Measurements from ENCODE around the gene SSBP3.

The SSBP3 gene

DNA sequence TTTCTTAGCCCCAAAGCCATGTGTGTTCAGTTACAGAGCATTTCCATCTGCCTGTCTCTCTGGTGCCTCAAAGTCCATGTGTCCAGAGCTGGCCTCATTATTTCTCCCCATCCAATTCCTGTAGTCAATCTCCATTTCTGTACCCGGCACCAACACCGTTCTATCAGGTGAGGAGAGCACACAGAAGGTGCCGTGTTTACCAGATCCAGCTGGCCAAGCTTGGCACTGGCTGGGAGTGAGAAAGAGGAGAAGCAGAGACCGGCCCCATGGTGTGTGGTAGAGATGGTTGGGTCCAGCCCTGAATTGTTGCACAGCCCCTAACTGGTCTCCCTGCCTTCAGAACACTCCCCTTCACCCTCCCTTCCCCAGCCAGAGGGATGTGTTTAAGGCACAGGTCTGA, 7.5 kb upstream of the SSBP3 start:
- no peak for DNase-seq (ENCODE audit: low spot score)
- in situ Hi-C loops (cut with MboI; ENCODE audit: low pct_unique_long_range_greater_than_20kb, low sequenced_read_pairs, unreplicated experiment): loop anchor here (10.0 kb wide), 1 partner anchor 61 kb away; no protein-coding TSS in a partner anchor
- TF ChIP-seq, protein P1, sequence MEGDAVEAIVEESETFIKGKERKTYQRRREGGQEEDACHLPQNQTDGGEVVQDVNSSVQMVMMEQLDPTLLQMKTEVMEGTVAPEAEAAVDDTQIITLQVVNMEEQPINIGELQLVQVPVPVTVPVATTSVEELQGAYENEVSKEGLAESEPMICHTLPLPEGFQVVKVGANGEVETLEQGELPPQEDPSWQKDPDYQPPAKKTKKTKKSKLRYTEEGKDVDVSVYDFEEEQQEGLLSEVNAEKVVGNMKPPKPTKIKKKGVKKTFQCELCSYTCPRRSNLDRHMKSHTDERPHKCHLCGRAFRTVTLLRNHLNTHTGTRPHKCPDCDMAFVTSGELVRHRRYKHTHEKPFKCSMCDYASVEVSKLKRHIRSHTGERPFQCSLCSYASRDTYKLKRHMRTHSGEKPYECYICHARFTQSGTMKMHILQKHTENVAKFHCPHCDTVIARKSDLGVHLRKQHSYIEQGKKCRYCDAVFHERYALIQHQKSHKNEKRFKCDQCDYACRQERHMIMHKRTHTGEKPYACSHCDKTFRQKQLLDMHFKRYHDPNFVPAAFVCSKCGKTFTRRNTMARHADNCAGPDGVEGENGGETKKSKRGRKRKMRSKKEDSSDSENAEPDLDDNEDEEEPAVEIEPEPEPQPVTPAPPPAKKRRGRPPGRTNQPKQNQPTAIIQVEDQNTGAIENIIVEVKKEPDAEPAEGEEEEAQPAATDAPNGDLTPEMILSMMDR (IDR thresholded peaks at IDR 0.05; ENCODE audit: extremely low read depth, insufficient read depth, missing control alignments): no peak

DNA sequence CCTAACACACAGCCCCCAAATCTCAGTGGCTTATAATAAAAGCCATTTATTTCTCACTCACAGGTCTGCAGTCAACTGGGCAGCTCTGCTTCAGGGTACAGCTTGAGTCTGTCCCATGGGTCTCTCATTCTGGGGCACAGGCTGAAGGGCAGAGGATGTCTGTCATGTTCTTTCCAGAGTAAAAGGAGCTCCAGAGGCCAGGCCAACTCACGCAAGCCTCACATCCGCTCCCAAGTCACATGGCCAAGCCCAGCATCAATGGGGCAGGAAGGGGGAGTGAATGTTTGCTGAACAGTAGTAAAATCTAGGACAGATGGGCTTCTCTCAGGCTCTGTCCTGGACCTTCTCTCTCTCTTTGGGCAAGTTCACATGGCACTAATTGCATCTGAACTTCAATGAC, 7.1 kb upstream of the SSBP3 start:
- no peak for DNase-seq (ENCODE audit: low spot score)
- in situ Hi-C loops (cut with MboI; ENCODE audit: low pct_unique_long_range_greater_than_20kb, low sequenced_read_pairs, unreplicated experiment): loop anchor here (10.0 kb wide), 1 partner anchor 62 kb away; no protein-coding TSS in a partner anchor
- TF ChIP-seq, protein P1 (IDR thresholded peaks at IDR 0.05; ENCODE audit: extremely low read depth, insufficient read depth, missing control alignments): no peak

DNA sequence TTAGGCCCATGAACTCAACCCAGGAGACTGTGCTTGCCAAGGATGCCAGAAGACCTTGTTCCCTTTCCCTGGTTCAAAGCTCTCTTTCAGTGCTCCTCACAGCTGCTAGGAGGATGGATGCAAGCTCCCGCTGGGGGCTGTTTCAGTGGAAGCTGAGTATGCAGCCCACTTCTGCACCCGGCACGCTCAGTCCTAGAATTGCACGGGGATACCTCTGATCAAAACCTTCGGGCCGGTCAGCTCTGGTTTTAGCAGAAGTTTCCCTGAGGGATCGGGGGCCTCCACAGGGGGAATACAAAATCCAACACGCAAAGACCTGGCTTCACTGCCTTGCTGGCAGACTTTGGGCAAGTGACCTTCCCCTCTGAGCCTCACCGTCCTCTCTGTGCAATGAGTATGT, 4.2 kb upstream of the SSBP3 start:
- DNase-seq (ENCODE audit: low spot score): no peak
- TF ChIP-seq, protein P1 (IDR thresholded peaks at IDR 0.05; ENCODE audit: extremely low read depth, insufficient read depth, missing control alignments): no peak
- in situ Hi-C loops (cut with MboI; ENCODE audit: low pct_unique_long_range_greater_than_20kb, low sequenced_read_pairs, unreplicated experiment): loop anchor here (10.0 kb wide), 1 partner anchor 64 kb away; no protein-coding TSS in a partner anchor

DNA sequence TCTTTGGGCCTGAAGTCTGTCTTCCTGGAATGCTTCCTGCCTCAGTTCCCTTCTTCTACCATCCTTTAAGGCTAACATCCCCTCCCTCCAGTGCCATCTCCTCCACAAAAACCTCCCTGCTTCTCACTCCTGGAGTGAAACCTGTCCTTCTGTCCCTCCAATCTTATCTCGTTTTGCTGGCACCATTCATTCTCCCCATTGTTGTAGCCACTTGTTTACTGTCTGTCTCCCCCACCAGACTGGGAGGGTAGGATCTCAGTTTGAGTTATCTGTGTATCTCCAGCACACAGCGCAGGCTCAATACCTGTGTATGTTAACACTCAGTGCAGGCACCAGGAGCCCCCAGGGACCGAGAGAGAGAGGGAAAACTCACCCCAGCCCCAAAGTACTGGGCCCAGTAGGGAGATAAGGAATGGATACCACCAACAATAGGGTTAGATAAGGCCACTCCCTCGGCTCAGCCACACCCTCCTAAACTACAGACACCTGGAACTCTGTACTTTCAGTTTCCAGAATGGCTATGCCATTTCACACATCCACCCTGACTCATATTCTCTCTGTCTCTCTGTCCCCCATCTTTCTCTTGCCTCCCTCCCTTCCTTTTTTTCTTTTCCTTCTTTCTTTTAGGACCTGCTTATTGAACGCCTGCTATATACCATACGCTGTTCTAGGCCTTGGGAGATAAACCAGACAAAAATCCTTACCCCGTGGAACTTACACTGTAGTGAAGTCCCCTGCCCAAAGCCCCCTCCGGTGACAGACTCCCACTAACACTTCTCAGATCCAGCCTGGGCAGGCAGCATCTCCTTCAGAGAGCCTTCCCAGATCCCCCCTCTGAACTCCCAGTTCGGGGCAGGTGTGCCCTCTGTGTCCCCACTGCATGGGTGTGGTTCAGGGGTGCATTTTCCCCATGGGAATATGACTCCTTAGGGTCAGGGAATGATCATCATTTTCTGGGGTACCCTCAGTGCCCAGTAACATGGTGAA, 3.3 kb upstream of the SSBP3 start:
- TF ChIP-seq, protein P1 (IDR thresholded peaks at IDR 0.05; ENCODE audit: extremely low read depth, insufficient read depth, missing control alignments): no peak
- DNase-seq (ENCODE audit: low spot score): peak; percentile 63
- in situ Hi-C loops (cut with MboI; ENCODE audit: low pct_unique_long_range_greater_than_20kb, low sequenced_read_pairs, unreplicated experiment): loop anchor here (10.0 kb wide), 1 partner anchor 65 kb away; no protein-coding TSS in a partner anchor

DNA sequence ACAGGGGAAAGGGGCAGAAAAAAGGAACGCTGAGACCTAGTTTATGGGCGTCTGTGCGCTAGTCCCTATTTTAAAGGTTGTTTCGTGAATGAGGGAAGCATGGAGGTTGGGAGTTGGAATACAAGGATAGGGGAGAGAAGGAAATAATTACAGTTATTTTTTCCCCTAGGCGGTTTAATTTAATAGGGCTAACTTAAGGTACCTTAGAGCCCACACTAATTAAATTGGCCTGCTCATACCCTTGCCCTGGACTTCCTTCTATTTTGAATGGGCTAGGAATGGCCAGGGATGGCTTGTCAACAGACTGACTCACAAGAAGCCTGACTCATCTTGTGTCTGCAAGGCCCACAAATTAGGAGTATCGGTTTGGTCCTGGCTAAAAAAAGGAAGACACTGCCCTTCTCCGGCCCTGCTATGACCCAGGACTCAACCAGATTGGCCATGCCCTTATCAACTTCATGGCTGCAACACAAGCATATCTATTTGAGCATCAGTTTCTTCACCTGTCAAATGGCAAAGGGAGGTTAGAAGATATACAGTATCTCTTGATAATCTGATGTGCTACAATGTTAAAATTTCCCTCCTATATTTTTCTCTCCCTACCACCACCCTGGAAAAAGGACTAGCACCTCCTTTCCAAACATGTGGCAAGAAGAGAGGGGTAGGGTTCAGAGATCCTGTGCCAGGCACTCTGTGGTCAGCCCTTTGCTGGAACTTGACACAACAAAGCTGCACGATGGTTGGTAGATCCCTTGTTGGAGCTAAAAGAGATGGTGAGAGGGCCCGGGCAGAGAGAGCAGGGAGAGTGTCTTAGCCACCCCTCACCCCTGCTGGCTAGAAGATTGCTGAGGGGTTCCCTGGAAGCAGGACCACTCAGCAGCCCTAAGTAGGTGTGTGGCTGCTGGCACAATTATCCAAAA, 2.2 kb upstream of the SSBP3 start:
- no peak for DNase-seq (ENCODE audit: low spot score)
- TF ChIP-seq, protein P1 (IDR thresholded peaks at IDR 0.05; ENCODE audit: extremely low read depth, insufficient read depth, missing control alignments): no peak
- in situ Hi-C loops (cut with MboI; ENCODE audit: low pct_unique_long_range_greater_than_20kb, low sequenced_read_pairs, unreplicated experiment): no loop called here

Data from GM13977 (cell line).